ENCODE measurements around the gene ROCK2. TPM values are rescaled to one million over a fixed set of nuclear protein-coding genes. Genes with fewer than 3 reads are reported as not detected.

Gene ROCK2
- polyA plus RNA-seq, 3 donors, result 2.8 to 10.2 (median 4.3) TPM

DNA sequence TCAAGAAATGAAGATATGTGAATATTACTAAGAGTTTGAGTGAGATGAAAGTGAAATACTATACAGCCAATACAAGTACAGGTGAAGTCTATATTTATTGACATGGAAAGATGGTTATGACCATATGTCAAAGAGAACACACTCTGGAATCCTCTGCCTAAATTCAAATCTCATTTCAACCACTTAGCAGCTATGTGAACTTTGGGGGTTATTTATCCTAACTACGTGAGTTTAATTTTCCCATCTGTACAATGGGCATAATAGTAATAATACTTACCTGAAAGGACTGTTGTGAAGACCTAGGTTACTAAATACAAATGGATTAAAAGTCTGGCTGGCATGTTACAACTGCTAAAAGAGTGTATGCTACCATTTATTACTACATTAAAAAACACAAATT, 79.6 kb downstream of the ROCK2 start:
- Histone ChIP-seq H2AFZ (ENCODE audit: insufficient read depth, low read depth, low read length, poor library complexity, severe bottlenecking) (no peak overlapping the region), H3K4me2 (replicated peaks; ENCODE audit: extremely low read depth, low read length, poor library complexity, severe bottlenecking) (no peak overlapping the region), H3K36me3 (replicated peaks in 1 of 2; ENCODE audit: control insufficient read depth in 1 of 2, insufficient read depth in 2 of 2, low read length in 2 of 2) (peaks cover 0 to 10% of the 10 kb centered on the region in 2 donors), H3K9ac (ENCODE audit: insufficient read depth, low read length, poor library complexity, severe bottlenecking) (no peak overlapping the region), H3K9me3 (replicated peaks in 1 of 2; ENCODE audit: control insufficient read depth in 1 of 2, insufficient read depth in 1 of 2, low read length in 2 of 2) (no peaks in the 10 kb centered on the region), H3K27me3 (ENCODE audit: control insufficient read depth in 2 of 2, insufficient read depth in 2 of 2, low read length in 2 of 2) (no peaks in the 10 kb centered on the region), H3K4me3 (replicated peaks in 1 of 3; ENCODE audit: low read depth in 2 of 3, low read length in 3 of 3) (no peak overlapping the region), H3K27ac (ENCODE audit: low read depth in 1 of 2, low read length in 2 of 2) (no peak overlapping the region), H3K79me2 (ENCODE audit: insufficient read depth, low read length) (peaks cover 11% of the 10 kb centered on the region), H3K4me1 (ENCODE audit: control insufficient read depth in 1 of 2, insufficient read depth in 2 of 2, low read length in 2 of 2) (no peaks in the 10 kb centered on the region), H4K20me1 (ENCODE audit: insufficient read depth, low read length) (peaks cover 15% of the 10 kb centered on the region)
- TF ChIP-seq, protein P1, sequence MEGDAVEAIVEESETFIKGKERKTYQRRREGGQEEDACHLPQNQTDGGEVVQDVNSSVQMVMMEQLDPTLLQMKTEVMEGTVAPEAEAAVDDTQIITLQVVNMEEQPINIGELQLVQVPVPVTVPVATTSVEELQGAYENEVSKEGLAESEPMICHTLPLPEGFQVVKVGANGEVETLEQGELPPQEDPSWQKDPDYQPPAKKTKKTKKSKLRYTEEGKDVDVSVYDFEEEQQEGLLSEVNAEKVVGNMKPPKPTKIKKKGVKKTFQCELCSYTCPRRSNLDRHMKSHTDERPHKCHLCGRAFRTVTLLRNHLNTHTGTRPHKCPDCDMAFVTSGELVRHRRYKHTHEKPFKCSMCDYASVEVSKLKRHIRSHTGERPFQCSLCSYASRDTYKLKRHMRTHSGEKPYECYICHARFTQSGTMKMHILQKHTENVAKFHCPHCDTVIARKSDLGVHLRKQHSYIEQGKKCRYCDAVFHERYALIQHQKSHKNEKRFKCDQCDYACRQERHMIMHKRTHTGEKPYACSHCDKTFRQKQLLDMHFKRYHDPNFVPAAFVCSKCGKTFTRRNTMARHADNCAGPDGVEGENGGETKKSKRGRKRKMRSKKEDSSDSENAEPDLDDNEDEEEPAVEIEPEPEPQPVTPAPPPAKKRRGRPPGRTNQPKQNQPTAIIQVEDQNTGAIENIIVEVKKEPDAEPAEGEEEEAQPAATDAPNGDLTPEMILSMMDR (IDR thresholded peaks at IDR 0.05), result no peak
- Mint-ChIP-seq H3K27me3 (ENCODE audit: low read depth in 3 of 3) (peaks cover 0 to 4% (median 2%) of the 10 kb centered on the region in 3 donors), H3K36me3 (peaks cover 16 to 18% of the 10 kb centered on the region in 2 donors), H3K4me1 (no peaks in the 10 kb centered on the region), H3K4me3 (no peak overlapping the region), H3K27ac (no peak overlapping the region), H3K9me3 (peaks cover 0 to 3% (median 0%) of the 10 kb centered on the region in 7 donors)
- intact Hi-C loops (cut with micrococcal nuclease), result no loop called here
- no peak for DNase-seq
- WGBS (ENCODE audit: insufficient coverage), result no CpG with 5 or more reads among the region's 1 CpG

DNA sequence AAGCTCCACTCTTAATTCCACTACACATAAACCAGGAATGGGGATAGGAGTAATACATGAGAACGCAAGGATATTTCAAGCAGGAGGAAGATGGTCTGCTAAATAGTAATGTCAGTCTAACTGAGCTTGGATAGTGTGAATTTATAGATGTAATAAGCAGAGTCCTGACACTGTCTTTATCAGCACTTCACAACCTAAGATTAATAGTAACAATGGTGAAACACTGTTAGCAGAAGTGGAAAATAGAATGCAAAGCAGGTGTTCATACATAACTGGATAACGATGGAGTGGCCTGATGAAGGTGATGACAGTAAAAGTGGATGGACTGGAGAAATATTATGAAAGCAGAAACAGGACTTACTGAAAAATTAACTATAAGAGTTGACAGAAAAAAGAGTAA, 80.4 kb downstream of the ROCK2 start:
- Mint-ChIP-seq H3K9me3 (peaks cover 0 to 3% (median 0%) of the 10 kb centered on the region in 7 donors), H3K27ac (no peak overlapping the region), H3K36me3 (peaks cover 15 to 17% of the 10 kb centered on the region in 2 donors), H3K4me3 (no peak overlapping the region), H3K27me3 (ENCODE audit: low read depth in 3 of 3) (peaks cover 0 to 4% (median 2%) of the 10 kb centered on the region in 3 donors), H3K4me1 (no peaks in the 10 kb centered on the region)
- peaks cover 0 to 7% of the 10 kb centered on the region in 2 donors for H3K36me3 ChIP-seq (replicated peaks in 1 of 2; ENCODE audit: control insufficient read depth in 1 of 2, insufficient read depth in 2 of 2, low read length in 2 of 2)
- no peak overlapping the region for H3K4me3 ChIP-seq (replicated peaks in 1 of 3; ENCODE audit: low read depth in 2 of 3, low read length in 3 of 3)
- TF ChIP-seq, protein P1 (IDR thresholded peaks at IDR 0.05), result no peak
- H3K27ac ChIP-seq (ENCODE audit: low read depth in 1 of 2, low read length in 2 of 2), result no peak overlapping the region
- no peaks in the 10 kb centered on the region for H3K4me1 ChIP-seq (ENCODE audit: control insufficient read depth in 1 of 2, insufficient read depth in 2 of 2, low read length in 2 of 2)
- no peak for DNase-seq
- H4K20me1 ChIP-seq (ENCODE audit: insufficient read depth, low read length), result peaks cover 15% of the 10 kb centered on the region
- no peak overlapping the region for H2AFZ ChIP-seq (ENCODE audit: insufficient read depth, low read depth, low read length, poor library complexity, severe bottlenecking)
- intact Hi-C loops (cut with micrococcal nuclease), result no loop called here
- no peaks in the 10 kb centered on the region for H3K27me3 ChIP-seq (ENCODE audit: control insufficient read depth in 2 of 2, insufficient read depth in 2 of 2, low read length in 2 of 2)
- peaks cover 11% of the 10 kb centered on the region for H3K79me2 ChIP-seq (ENCODE audit: insufficient read depth, low read length)
- H3K9me3 ChIP-seq (replicated peaks in 1 of 2; ENCODE audit: control insufficient read depth in 1 of 2, insufficient read depth in 1 of 2, low read length in 2 of 2), result no peaks in the 10 kb centered on the region
- no peak overlapping the region for H3K4me2 ChIP-seq (replicated peaks; ENCODE audit: extremely low read depth, low read length, poor library complexity, severe bottlenecking)
- WGBS (ENCODE audit: insufficient coverage), result 100% methylated on average over 1 of the region's 2 CpGs
- no peak overlapping the region for H3K9ac ChIP-seq (ENCODE audit: insufficient read depth, low read length, poor library complexity, severe bottlenecking)
